Stimulated activated CD4-positive, alpha-beta T cell treated with anti-CD3 and anti-CD28 coated beads, Interleukin-1b, Interleukin-23, amount 100 ng/mL, for 48 hours (primary cell): ENCODE measurements around the gene NMT1.
"Not testable (repeated sequence)": the region's sequence is repeated elsewhere in the genome, so short reads cannot be mapped to it uniquely, and the experiment has no call there.

ENCODE experiments used
- DNase-seq: peaks from one replicate; pipeline ENCODE4 v3.0.0-alpha.2; 2020

The NMT1 gene

DNA sequence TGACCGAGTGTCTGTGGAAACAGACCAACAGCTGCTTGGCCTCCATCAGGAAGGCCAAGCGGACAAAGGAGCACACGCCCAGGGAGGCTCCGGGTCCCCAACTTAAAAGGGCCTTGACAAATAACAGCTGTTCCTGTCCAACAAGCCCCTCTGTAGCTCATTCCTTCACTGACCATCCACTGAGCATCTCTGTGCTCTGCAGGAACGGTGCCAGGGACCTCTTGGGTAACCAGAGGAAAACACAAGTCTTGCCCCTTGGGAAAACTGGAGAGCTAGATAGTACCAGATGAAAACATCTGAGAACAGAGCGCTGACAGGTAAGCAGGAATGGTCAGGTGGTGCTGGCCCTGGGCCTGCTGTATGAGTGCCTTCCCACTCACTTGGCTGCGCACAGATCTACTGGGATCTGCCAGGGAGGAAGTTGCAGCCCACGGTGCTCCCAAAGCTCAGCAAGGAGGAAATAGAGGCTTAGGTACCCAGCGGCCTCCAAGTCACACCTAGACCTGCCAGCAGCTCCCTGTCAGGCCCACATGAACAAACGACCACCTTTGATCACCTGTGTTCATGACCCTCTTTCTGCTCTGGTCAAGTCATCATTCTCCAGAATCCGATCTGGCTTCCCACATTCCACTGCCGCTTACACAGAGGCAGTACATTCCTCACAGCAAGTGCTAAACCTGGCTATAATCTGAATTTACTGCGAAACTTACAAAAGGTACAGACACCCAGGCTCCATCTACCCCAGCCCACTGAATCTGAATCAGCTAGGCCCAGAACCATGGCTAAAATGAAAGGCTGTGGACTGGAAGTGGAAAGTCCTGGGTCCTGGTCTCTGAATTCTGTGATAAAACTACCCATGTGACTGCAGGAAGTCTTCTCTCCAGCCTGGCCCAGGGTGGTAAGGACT, 22.1 kb upstream of the NMT1 start:
- no peak for DNase-seq

GRCh38 chr17:45040459-45040858, 20.7 kb upstream of the NMT1 start:
- no peak for DNase-seq

GRCh38 chr17:45042346-45043120, 18.6 kb upstream of the NMT1 start:
- DNase-seq: no peak

GRCh38 chr17:45043813-45044540, 17.1 kb upstream of the NMT1 start:
- DNase-seq: no peak

GRCh38 chr17:45046537-45047125, 14.5 kb upstream of the NMT1 start:
- DNase-seq: no peak

- DNase-seq: no peak
These were observed 12.1 kb upstream of the NMT1 start for GRCh38 chr17:45048795-45049563.

DNA sequence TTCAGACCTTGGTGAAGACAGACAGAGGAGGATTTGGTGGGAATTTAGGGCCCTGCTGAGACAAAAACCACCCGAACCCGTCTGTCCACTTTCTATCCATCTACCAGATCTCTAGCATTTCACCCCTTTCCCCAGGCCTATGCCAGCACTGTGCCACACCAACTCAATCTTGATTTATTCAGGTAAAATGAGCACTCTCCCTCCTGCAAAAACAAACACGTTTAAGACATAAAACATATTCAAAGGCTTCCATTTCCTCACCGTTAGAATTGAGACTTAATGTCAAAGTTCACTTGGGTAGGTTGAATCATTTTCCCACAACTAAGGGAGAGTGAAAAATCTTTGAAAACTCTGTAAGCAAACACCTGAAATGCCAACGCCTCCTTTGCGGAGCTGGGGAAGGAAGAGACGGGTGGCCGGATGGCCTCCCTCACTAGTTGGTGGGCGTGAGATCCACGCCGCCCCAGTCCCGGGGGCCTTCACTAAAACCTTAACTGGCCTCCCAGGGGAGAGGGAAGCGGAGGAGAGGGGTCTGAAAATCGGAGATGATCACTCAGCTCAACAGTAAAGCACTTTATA, 10.5 kb upstream of the NMT1 start:
- DNase-seq: peak; percentile 35

DNA sequence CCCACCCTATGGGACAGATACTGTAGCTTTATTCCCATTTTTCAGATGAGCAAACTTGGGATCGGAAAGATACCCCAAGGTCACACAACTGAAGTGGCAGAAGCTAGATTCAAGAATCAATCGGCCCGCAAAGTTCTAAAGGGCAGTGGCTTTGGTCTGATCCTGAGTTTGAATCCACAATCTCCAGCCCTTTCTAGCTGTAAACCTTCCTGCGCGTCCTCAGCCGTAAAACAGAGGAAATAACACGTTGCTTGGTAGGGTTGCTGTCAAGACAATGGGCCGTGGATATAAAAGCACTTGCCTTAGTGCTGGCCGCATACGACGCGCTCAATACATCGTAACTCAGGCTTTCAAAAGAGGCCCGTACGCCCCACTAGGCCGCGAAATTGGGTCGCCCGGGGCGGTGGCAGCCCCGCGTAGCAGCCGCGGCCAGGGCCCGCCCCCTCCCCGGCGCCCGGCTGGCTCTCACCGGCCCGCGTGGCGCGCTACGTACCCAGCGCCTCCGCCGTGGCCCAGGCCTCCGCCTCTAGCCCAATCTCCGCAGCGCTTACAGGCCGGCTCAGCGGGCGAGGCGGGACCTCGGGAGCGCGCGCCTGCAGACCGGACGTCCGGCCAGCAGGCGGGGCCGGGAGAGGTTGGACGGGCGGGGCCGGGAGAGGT, 9.9 kb upstream of the NMT1 start, which contains the start of gene DCAKD:
Gene DCAKD, minus strand, starts transcription at position 573 of the 660 bp plus-strand sequence. CDS start 16,747 bp downstream, outside the sequence.
- peak; percentile 94 for DNase-seq

DNA sequence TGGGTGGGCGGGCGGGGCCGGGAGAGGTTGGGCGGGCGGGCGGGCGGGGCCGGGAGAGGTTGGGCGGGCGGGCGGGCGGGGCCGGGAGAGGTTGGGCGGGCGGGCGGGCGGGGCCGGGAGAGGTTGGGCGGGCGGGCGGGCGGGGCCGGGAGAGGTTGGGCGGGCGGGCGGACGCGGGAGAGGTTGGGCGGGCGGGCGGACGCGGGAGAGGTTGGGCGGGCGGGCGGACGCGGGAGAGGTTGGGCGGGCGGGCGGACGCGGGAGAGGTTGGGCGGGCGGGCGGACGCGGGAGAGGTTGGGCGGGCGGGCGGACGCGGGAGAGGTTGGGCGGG, 9.4 kb upstream of the NMT1 start:
- not testable (repeated sequence) for DNase-seq

DNA sequence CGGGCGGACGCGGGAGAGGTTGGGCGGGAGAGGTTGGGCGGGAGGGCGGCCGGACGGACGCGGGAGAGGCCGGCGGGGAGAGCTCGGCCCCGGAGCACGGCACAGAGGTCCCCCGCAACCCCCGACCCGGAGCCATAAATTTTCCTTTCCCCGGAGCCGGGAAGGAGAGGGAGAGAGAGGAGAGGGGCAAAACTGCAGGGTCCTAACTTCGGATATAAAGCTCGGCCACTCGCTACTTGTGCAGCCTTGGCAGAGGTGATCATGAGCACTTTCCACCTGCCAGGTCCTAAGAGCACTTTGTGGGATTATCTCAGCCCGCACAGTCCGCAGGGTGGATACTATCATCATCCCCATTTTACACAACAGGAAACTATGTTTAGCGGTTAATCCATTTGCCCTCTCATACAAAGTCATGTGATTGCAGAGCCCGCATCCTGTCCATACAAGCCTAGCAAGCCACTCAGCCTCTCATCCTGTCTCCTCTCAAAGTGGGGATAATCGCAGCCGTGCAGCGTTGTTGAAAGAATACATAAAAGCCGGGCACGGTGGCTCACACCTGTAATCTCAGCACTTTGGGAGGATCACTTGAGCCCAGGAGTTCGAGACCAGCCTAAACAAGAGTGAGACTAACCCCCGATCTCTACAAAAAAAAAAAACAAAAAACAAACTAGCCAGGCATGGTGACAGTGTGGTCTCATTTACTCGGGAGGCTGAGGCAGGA, 8.9 kb upstream of the NMT1 start:
- peak; percentile 55 for DNase-seq

GRCh38 chr17:45060382-45060796, 728 bp upstream of the NMT1 start:
- DNase-seq: no peak

DNA sequence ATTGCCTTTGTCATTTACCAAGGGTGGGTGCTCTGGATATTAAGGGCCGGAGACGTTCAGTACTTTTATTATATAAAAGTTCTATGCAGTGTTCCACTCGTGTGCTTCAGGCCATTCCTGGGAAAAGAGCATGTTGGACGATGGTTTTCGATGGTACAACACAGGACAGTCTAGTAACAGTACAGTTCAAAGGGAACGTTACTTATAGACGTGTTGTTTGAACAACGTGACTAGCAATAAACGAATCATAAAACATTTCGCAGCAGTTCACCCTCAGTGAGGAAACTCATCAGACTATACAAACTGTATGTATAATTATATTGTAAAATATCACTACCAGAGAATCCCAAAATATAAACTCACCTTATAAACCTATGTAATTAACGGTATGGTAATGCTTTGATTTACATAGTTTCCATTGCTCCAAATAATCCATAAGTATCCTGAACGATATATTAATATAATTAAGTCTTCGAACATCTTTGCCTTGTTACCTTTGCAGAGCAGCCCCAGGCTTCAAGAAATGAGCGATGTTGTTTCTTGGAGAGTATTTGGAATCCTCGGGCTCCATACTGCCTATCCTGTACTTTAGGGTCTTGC, 589 bp downstream of the NMT1 start:
- no peak for DNase-seq

- no peak for DNase-seq
These were observed 2.1 kb downstream of the NMT1 start for GRCh38 chr17:45063198-45063597.

- no peak for DNase-seq
These were observed 6.5 kb downstream of the NMT1 start for GRCh38 chr17:45067637-45068036.

GRCh38 chr17:45070001-45070400, 8.9 kb downstream of the NMT1 start:
- no peak for DNase-seq

DNA sequence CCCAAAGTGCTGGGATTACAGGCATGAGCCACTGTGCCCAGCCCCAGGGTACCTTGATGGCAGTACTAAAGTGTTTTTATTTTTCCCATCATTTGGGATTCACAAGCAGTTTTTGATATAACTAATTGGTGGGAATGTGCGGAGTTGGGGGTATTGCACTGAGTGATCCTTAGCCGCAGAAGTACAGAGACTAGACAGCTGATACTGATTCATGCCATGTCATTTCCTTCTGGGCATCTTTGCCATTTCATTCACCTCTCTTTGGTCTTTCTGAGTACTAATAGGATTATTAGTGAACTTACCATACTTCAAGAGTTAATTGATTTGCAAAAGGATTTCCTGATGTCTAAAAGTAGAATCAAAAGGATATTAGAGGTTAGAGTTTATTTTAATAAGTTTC, 9.7 kb downstream of the NMT1 start:
- no peak for DNase-seq

- DNase-seq: no peak
These were observed 12.4 kb downstream of the NMT1 start for GRCh38 chr17:45073414-45074070.

GRCh38 chr17:45077643-45078042, 16.5 kb downstream of the NMT1 start:
- DNase-seq: no peak

GRCh38 chr17:45081047-45081703, 20.1 kb downstream of the NMT1 start:
- DNase-seq: no peak
